ENCODE results near the gene KRTAP10-9. TPM values are rescaled to one million over a fixed set of nuclear protein-coding genes. Genes with fewer than 3 reads are reported as not detected.
A peak's percentile ranks its signal among the peaks of the same experiment; 100 is the strongest.

KRTAP10-9 gene
- total and polyA plus RNA-seq, 5 donors from 2014 or later: not detected

DNA sequence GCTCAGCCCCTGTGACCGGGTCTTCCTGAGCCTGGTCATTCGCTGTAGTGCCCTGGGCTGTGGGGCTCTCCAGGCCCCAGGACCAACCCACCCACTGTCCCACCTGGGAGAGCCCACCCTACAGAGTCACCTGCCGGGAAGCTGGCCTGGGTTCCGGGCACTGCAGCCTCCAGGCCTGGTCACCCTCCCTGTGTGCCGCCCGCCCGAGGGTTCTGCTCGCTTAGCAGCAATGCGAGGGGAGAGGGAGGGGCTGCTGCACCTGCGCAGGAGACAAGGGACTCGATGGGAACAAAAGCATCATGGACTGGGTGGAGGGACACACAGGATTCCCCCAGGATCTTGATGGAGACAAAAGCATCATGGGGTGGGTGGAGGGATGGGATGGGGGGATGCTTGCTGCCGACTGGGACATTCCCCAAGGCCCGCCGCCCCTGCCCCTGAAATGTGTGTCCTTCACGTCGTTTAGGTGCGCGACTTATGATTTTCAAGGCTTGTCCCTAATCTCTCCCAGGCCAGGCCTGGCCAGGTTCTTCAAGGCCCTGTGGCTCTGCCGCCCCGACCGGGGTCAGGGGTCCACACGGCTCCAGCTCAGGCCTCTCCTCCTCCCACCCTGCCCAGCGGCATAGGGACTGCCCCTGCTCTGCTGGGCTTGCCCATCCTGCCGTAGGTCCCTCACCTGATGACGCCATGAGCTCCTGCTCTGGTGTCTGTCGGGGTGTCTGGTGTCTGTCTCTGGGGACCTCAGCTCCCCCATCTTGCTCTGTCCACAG lies 13.3 kb upstream of the KRTAP10-9 start:
- no peak for DNase-seq
- Histone ChIP-seq H3K27ac (ENCODE audit: insufficient read depth, low read length, poor library complexity, severe bottlenecking) (no peak overlapping the region), H3K4me3 (ENCODE audit: low read depth, low read length) (no peak overlapping the region), H3K4me1 (ENCODE audit: control insufficient read depth, insufficient read depth, low read length, poor library complexity, severe bottlenecking) (peaks cover 13% of the 10 kb centered on the region), H3K9me3 (ENCODE audit: control insufficient read depth in 2 of 2, low read length in 2 of 2) (peaks cover 14 to 29% of the 10 kb centered on the region in 2 experiments), H3K36me3 (ENCODE audit: control insufficient read depth, insufficient read depth, low read length) (no peaks in the 10 kb centered on the region), H3K27me3 (ENCODE audit: control insufficient read depth, insufficient read depth, low read length) (peaks cover 4% of the 10 kb centered on the region)
- no peak for ATAC-seq (ENCODE audit: low read depth in 2 of 2)
- H3K9me3 Mint-ChIP-seq: peaks cover 0 to 27% (median 8%) of the 10 kb centered on the region in 7 donors
- H3K4me1 Mint-ChIP-seq: peaks cover 0 to 36% (median 5%) of the 10 kb centered on the region in 4 donors
- no peak overlapping the region for H3K27ac Mint-ChIP-seq
- no peak overlapping the region for H3K4me3 Mint-ChIP-seq
- no peaks in the 10 kb centered on the region for H3K27me3 Mint-ChIP-seq
- peaks cover 4% of the 10 kb centered on the region for H3K36me3 Mint-ChIP-seq

DNA sequence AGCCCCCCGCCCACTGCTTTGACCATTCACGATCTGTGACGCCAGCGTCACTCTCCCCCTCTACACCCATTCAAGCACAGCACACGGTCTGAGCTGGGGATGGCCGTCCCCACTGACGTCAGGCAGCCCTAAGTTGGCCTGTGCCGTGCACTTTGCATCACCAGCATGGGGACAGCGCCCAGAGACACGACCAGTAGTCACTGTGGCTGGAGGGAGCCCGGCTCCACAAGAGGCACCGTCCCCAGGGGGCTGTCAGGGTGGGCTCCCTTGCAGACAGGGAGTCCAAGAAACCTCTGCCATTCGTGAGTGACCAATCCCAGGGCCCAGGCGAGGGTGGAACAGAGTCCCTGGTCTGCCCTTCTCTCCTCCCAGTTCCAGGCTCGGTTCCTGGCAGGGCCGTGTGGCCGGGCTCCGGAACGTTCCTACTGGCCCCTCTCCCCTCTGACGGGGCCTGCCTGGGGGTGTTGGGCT lies 12.7 kb upstream of the KRTAP10-9 start:
- Mint-ChIP-seq H3K4me3 (no peak overlapping the region), H3K27ac (no peak overlapping the region), H3K36me3 (peaks cover 4% of the 10 kb centered on the region), H3K9me3 (peaks cover 1 to 29% (median 9%) of the 10 kb centered on the region in 7 donors), H3K4me1 (peaks cover 6 to 42% (median 12%) of the 10 kb centered on the region in 4 donors), H3K27me3 (no peaks in the 10 kb centered on the region)
- peaks cover 2% of the 10 kb centered on the region for H3K27me3 ChIP-seq (ENCODE audit: control insufficient read depth, insufficient read depth, low read length)
- peaks cover 11 to 25% of the 10 kb centered on the region in 2 experiments for H3K9me3 ChIP-seq (ENCODE audit: control insufficient read depth in 2 of 2, low read length in 2 of 2)
- H3K4me1 ChIP-seq (ENCODE audit: control insufficient read depth, insufficient read depth, low read length, poor library complexity, severe bottlenecking): peaks cover 19% of the 10 kb centered on the region
- H3K36me3 ChIP-seq (ENCODE audit: control insufficient read depth, insufficient read depth, low read length): no peaks in the 10 kb centered on the region
- H3K4me3 ChIP-seq (ENCODE audit: low read depth, low read length): no peak overlapping the region
- H3K27ac ChIP-seq (ENCODE audit: insufficient read depth, low read length, poor library complexity, severe bottlenecking): no peak overlapping the region
- ATAC-seq (ENCODE audit: low read depth in 2 of 2) (no peak), DNase-seq (no peak)

DNA sequence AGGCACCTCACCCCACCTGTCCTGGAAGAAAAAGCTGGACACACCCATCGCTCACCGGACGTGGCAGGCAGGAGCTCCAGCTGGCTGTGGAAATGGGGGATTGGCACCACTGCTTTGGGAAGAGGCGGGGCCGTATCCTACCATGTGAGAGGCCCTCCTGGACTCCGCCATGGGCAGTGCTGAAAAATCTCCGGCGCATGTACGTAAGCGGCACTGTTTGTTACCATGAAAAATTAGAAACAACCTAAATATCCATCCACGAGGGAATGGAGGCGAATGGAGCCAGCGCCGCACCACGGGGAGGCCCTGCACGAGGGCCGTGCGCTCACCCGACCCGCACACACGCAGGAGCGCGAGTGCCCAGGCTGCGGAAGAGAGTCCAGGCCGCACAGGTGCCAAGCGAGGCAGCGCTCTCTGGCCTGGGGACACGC lies 11.9 kb upstream of the KRTAP10-9 start:
- Mint-ChIP-seq H3K27ac (no peak overlapping the region), H3K9me3 (peaks cover 1 to 28% (median 12%) of the 10 kb centered on the region in 7 donors), H3K36me3 (peaks cover 5% of the 10 kb centered on the region), H3K27me3 (no peaks in the 10 kb centered on the region), H3K4me3 (peak overlapping the region in 1 of 4 donors; percentile 48), H3K4me1 (peaks cover 14 to 50% (median 19%) of the 10 kb centered on the region in 4 donors)
- H3K9me3 ChIP-seq (ENCODE audit: control insufficient read depth in 2 of 2, low read length in 2 of 2): peaks cover 5 to 21% of the 10 kb centered on the region in 2 experiments
- H3K27me3 ChIP-seq (ENCODE audit: control insufficient read depth, insufficient read depth, low read length): no peaks in the 10 kb centered on the region
- no peak overlapping the region for H3K4me3 ChIP-seq (ENCODE audit: low read depth, low read length)
- no peak overlapping the region for H3K27ac ChIP-seq (ENCODE audit: insufficient read depth, low read length, poor library complexity, severe bottlenecking)
- DNase-seq (no peak), ATAC-seq (ENCODE audit: low read depth in 2 of 2) (no peak)
- peaks cover 24% of the 10 kb centered on the region for H3K4me1 ChIP-seq (ENCODE audit: control insufficient read depth, insufficient read depth, low read length, poor library complexity, severe bottlenecking)
- no peaks in the 10 kb centered on the region for H3K36me3 ChIP-seq (ENCODE audit: control insufficient read depth, insufficient read depth, low read length)

DNA sequence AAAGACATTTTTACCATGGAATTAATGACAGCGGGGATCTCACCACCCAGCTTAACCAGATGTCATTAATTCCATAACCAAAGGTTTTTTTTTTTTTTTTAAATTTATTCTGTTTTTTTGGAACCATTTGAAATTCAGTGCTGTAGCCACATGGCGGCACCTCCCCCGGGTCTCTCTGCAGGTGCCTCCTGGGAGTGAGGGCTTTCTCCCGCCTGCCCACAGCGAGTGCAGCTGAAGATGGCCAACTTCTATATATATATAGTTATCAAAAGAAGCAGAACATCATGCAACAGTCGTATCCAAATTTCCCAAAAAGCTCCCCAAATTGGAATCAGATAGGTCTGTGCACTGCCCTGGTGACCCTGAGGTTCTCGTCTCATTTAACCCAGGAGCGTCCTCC lies 11.4 kb upstream of the KRTAP10-9 start:
- Mint-ChIP-seq H3K4me3 (no peak overlapping the region), H3K36me3 (peaks cover 4% of the 10 kb centered on the region), H3K27ac (no peak overlapping the region), H3K27me3 (no peaks in the 10 kb centered on the region), H3K9me3 (peaks cover 3 to 26% (median 14%) of the 10 kb centered on the region in 7 donors), H3K4me1 (peaks cover 17 to 53% (median 21%) of the 10 kb centered on the region in 4 donors)
- Histone ChIP-seq H3K4me3 (ENCODE audit: low read depth, low read length) (no peak overlapping the region), H3K4me1 (ENCODE audit: control insufficient read depth, insufficient read depth, low read length, poor library complexity, severe bottlenecking) (peaks cover 24% of the 10 kb centered on the region), H3K9me3 (ENCODE audit: control insufficient read depth in 2 of 2, low read length in 2 of 2) (peaks cover 9 to 20% of the 10 kb centered on the region in 2 experiments), H3K27ac (ENCODE audit: insufficient read depth, low read length, poor library complexity, severe bottlenecking) (no peak overlapping the region), H3K27me3 (ENCODE audit: control insufficient read depth, insufficient read depth, low read length) (no peaks in the 10 kb centered on the region), H3K36me3 (ENCODE audit: control insufficient read depth, insufficient read depth, low read length) (no peaks in the 10 kb centered on the region)
- DNase-seq (no peak), ATAC-seq (ENCODE audit: low read depth in 2 of 2) (no peak)

DNA sequence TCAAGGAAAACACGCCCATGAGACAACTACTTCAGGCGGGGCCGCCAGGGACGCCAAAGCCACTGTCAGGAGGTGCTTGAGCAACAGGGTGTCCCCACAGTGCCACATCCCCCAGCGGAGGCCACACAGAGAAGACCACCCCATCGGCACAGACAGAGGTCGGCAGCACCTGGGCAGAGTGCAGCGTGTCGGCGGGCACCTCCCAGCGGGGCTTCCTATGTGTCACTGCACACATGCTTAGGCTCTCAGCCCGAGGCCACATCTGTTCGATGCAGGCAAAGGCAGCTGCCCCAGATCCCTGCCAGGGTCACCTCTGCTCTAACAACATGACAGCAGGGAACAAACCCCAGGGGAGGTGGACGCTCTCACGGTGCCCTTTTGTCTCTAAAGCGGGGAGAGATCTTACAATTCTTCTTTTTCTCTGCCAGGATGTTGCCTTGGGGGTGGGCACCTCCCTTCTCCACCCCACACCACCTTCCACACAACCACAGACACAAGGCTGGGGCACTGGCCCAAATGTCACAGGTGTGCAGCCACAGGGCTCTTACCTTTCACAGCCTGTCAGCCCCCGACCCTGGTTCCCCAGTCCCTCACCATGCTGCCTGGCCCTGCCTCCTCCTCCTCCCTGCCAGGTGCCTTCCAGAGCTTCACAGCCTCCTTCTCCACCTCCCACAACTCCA lies 10.8 kb upstream of the KRTAP10-9 start:
- Mint-ChIP-seq H3K36me3 (peaks cover 4% of the 10 kb centered on the region), H3K4me3 (no peak overlapping the region), H3K9me3 (peaks cover 5 to 26% (median 16%) of the 10 kb centered on the region in 7 donors), H3K4me1 (peaks cover 17 to 56% (median 21%) of the 10 kb centered on the region in 4 donors), H3K27ac (peak overlapping the region in 2 of 3 donors; percentile 68 to 71), H3K27me3 (no peaks in the 10 kb centered on the region)
- DNase-seq: no peak
- ATAC-seq (ENCODE audit: low read depth in 2 of 2): no peak
- Histone ChIP-seq H3K4me1 (ENCODE audit: control insufficient read depth, insufficient read depth, low read length, poor library complexity, severe bottlenecking) (peaks cover 24% of the 10 kb centered on the region), H3K4me3 (ENCODE audit: low read depth, low read length) (no peak overlapping the region), H3K27me3 (ENCODE audit: control insufficient read depth, insufficient read depth, low read length) (no peaks in the 10 kb centered on the region), H3K9me3 (ENCODE audit: control insufficient read depth in 2 of 2, low read length in 2 of 2) (peaks cover 11 to 15% of the 10 kb centered on the region in 2 experiments), H3K27ac (ENCODE audit: insufficient read depth, low read length, poor library complexity, severe bottlenecking) (no peak overlapping the region), H3K36me3 (ENCODE audit: control insufficient read depth, insufficient read depth, low read length) (no peaks in the 10 kb centered on the region)

DNA sequence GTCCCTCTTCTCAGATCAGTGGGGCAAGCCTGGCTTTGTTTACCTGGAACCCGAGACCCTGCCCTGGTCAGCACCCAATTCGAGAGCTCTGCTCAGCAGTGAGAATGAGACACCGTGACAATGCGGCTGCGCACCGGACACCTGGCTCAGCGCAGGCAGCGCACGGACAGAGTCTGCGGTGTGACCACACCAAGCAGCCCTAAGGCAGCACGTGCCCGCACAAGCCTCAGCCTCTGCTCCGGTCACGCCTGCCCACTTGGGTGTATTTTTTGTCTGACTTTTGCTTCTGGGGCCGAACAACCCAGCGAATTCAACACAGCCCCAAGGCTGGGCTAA lies 10.3 kb upstream of the KRTAP10-9 start:
- Mint-ChIP-seq H3K4me3 (no peak overlapping the region), H3K36me3 (peaks cover 4% of the 10 kb centered on the region), H3K9me3 (peaks cover 3 to 22% (median 16%) of the 10 kb centered on the region in 7 donors), H3K4me1 (peaks cover 17 to 56% (median 21%) of the 10 kb centered on the region in 4 donors), H3K27me3 (no peaks in the 10 kb centered on the region), H3K27ac (peak overlapping the region in 2 of 3 donors; percentile 68 to 71)
- DNase-seq: no peak
- Histone ChIP-seq H3K27ac (ENCODE audit: insufficient read depth, low read length, poor library complexity, severe bottlenecking) (no peak overlapping the region), H3K4me1 (ENCODE audit: control insufficient read depth, insufficient read depth, low read length, poor library complexity, severe bottlenecking) (peaks cover 24% of the 10 kb centered on the region), H3K36me3 (ENCODE audit: control insufficient read depth, insufficient read depth, low read length) (no peaks in the 10 kb centered on the region), H3K4me3 (ENCODE audit: low read depth, low read length) (no peak overlapping the region), H3K27me3 (ENCODE audit: control insufficient read depth, insufficient read depth, low read length) (no peaks in the 10 kb centered on the region), H3K9me3 (ENCODE audit: control insufficient read depth in 2 of 2, low read length in 2 of 2) (peaks cover 10% of the 10 kb centered on the region in 2 experiments)
- ATAC-seq (ENCODE audit: low read depth in 2 of 2): no peak

DNA sequence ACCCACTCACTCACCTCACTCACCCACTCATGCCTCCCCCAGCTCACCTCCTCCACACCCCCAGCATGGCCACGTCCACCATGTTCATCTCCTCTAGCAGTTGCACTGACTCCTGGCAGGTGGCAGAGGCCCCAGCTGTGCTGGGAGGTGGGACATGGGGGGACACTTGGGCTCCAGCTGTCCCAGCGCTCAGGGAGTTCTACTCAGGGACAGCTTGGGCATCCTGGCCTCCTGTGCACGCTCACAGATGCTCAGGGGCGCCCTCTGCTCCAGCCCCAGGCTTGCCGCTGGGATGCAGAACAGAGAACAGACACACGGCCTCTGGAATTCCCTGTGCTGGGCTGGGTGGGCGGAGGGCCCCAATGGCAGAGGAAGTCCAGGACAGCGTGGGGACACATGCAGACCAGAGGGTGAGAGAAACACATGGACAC lies 9.8 kb upstream of the KRTAP10-9 start:
- Mint-ChIP-seq H3K36me3 (peaks cover 4% of the 10 kb centered on the region), H3K9me3 (peaks cover 5 to 22% (median 16%) of the 10 kb centered on the region in 7 donors), H3K4me3 (no peak overlapping the region), H3K27me3 (no peaks in the 10 kb centered on the region), H3K4me1 (peaks cover 17 to 56% (median 21%) of the 10 kb centered on the region in 4 donors), H3K27ac (peak overlapping the region; percentile 20 to 93 (median 68))
- DNase-seq (no peak), ATAC-seq (ENCODE audit: low read depth in 2 of 2) (no peak)
- Histone ChIP-seq H3K27ac (ENCODE audit: insufficient read depth, low read length, poor library complexity, severe bottlenecking) (no peak overlapping the region), H3K36me3 (ENCODE audit: control insufficient read depth, insufficient read depth, low read length) (no peaks in the 10 kb centered on the region), H3K4me3 (ENCODE audit: low read depth, low read length) (no peak overlapping the region), H3K27me3 (ENCODE audit: control insufficient read depth, insufficient read depth, low read length) (no peaks in the 10 kb centered on the region), H3K4me1 (ENCODE audit: control insufficient read depth, insufficient read depth, low read length, poor library complexity, severe bottlenecking) (peaks cover 24% of the 10 kb centered on the region), H3K9me3 (ENCODE audit: control insufficient read depth in 2 of 2, low read length in 2 of 2) (peaks cover 6 to 8% of the 10 kb centered on the region in 2 experiments)
